ENCODE results near the gene SUCNR1.

Gene SUCNR1

DNA sequence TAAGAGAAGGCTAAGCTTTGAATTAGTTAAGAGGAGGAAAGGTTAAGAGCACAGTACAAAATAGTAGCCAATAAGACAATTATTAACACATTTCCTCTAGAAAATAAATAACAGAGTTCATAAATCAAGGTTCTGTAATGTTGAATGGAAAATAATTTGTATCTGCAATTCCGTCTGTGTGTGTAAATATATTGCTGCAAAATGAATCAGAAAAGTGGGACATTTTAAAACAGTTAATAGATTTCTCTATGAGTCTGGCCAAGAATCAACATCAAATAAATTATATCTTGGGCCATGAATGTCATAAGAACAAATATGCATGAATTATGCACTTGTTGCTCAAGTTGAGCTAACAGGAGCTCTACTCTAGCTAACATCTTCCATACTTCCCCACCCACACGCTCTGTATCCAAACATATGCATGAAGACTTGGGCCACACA lies 14.2 kb upstream of the SUCNR1 start:
- no peak for ATAC-seq
- TF ChIP-seq OSR1 (CRISPR knock-in tag; IDR thresholded peaks at IDR 0.05) (no peak), PPARA (CRISPR knock-in tag; IDR thresholded peaks at IDR 0.05; ENCODE audit: borderline replicate concordance) (no peak), GLIS3 (CRISPR knock-in tag; IDR thresholded peaks at IDR 0.05) (no peak), ZNF565 (CRISPR knock-in tag; conservative IDR thresholded peaks at IDR 0.05; ENCODE audit: low read depth) (no peak)
- TF ChIP-seq, protein P1, sequence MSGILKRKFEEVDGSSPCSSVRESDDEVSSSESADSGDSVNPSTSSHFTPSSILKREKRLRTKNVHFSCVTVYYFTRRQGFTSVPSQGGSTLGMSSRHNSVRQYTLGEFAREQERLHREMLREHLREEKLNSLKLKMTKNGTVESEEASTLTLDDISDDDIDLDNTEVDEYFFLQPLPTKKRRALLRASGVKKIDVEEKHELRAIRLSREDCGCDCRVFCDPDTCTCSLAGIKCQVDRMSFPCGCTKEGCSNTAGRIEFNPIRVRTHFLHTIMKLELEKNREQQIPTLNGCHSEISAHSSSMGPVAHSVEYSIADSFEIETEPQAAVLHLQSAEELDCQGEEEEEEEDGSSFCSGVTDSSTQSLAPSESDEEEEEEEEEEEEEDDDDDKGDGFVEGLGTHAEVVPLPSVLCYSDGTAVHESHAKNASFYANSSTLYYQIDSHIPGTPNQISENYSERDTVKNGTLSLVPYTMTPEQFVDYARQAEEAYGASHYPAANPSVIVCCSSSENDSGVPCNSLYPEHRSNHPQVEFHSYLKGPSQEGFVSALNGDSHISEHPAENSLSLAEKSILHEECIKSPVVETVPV (CRISPR knock-in tag; IDR thresholded peaks at IDR 0.05) = no peak

- no peak for TF ChIP-seq ZNF565 (CRISPR knock-in tag; conservative IDR thresholded peaks at IDR 0.05; ENCODE audit: low read depth)
- TF ChIP-seq SNAI2 (CRISPR knock-in tag; IDR thresholded peaks at IDR 0.05) = no peak
- TF ChIP-seq ZFP3 (CRISPR knock-in tag; IDR thresholded peaks at IDR 0.05) = no peak
- TF ChIP-seq TCF4 (CRISPR knock-in tag; IDR thresholded peaks at IDR 0.05; ENCODE audit: borderline replicate concordance) = no peak
- TF ChIP-seq ISL1 (CRISPR knock-in tag; IDR thresholded peaks at IDR 0.05) = no peak
- TF ChIP-seq ZFP30 (CRISPR knock-in tag; IDR thresholded peaks at IDR 0.05) = no peak
- no peak for TF ChIP-seq POU6F1 (CRISPR knock-in tag; IDR thresholded peaks at IDR 0.05; ENCODE audit: borderline replicate concordance, low read depth)
- no peak for TF ChIP-seq OSR1 (CRISPR knock-in tag; IDR thresholded peaks at IDR 0.05)
- no peak for TF ChIP-seq ARNTL (CRISPR knock-in tag; IDR thresholded peaks at IDR 0.05; ENCODE audit: borderline replicate concordance, low read depth)
- TF ChIP-seq BACH2 (CRISPR knock-in tag; IDR thresholded peaks at IDR 0.05; ENCODE audit: borderline replicate concordance) = no peak
- TF ChIP-seq ZNF70 (CRISPR knock-in tag; IDR thresholded peaks at IDR 0.05) = no peak
- TF ChIP-seq, protein P2, sequence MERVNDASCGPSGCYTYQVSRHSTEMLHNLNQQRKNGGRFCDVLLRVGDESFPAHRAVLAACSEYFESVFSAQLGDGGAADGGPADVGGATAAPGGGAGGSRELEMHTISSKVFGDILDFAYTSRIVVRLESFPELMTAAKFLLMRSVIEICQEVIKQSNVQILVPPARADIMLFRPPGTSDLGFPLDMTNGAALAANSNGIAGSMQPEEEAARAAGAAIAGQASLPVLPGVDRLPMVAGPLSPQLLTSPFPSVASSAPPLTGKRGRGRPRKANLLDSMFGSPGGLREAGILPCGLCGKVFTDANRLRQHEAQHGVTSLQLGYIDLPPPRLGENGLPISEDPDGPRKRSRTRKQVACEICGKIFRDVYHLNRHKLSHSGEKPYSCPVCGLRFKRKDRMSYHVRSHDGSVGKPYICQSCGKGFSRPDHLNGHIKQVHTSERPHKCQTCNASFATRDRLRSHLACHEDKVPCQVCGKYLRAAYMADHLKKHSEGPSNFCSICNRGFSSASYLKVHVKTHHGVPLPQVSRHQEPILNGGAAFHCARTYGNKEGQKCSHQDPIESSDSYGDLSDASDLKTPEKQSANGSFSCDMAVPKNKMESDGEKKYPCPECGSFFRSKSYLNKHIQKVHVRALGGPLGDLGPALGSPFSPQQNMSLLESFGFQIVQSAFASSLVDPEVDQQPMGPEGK (CRISPR knock-in tag; IDR thresholded peaks at IDR 0.05; ENCODE audit: borderline replicate concordance) = no peak
- no peak for TF ChIP-seq GLIS3 (CRISPR knock-in tag; IDR thresholded peaks at IDR 0.05)
- peak; percentile 33; the same call in 2 of the 3 replicates for ATAC-seq
Measured at GRCh38 chr3:151859905-151860304, 13.5 kb upstream of the SUCNR1 start.

GRCh38 chr3:151863611-151864010 lies 9.8 kb upstream of the SUCNR1 start:
- ATAC-seq = peak; percentile 54
- TF ChIP-seq ZFP30 (CRISPR knock-in tag; IDR thresholded peaks at IDR 0.05) (no peak), TSHZ2 (CRISPR knock-in tag; IDR thresholded peaks at IDR 0.05) (no peak), ISL1 (CRISPR knock-in tag; IDR thresholded peaks at IDR 0.05) (no peak), SNAI2 (CRISPR knock-in tag; IDR thresholded peaks at IDR 0.05) (no peak), TOX (CRISPR knock-in tag; IDR thresholded peaks at IDR 0.05; ENCODE audit: borderline replicate concordance) (no peak), OSR1 (CRISPR knock-in tag; IDR thresholded peaks at IDR 0.05) (no peak), CSDC2 (CRISPR knock-in tag; IDR thresholded peaks at IDR 0.05) (no peak), ZFP3 (CRISPR knock-in tag; IDR thresholded peaks at IDR 0.05) (no peak), ZC3H10 (CRISPR knock-in tag; IDR thresholded peaks at IDR 0.05) (no peak)
- TF ChIP-seq, protein P1 (CRISPR knock-in tag; IDR thresholded peaks at IDR 0.05) = no peak
- TF ChIP-seq, protein P2 (CRISPR knock-in tag; IDR thresholded peaks at IDR 0.05; ENCODE audit: borderline replicate concordance) = no peak
